Neuronal stem cell (in vitro differentiated cells): ENCODE measurements around the gene GABRB1.

Source experiments
- DNase-seq: peaks from one replicate; pipeline ENCODE4 v3.0.0-alpha.2; 2013; ENCODE audit warnings: low spot score
- H2AFZ ChIP-seq: one replicate; pipeline ENCODE4 v1.6.1; 2013; ENCODE audit warnings: mild to moderate bottlenecking, low read length, inconsistent platforms
- H2AK5ac ChIP-seq: 2 replicates; pipeline ENCODE4 v1.6.1; 2013; ENCODE audit warnings: low read depth, mild to moderate bottlenecking, inconsistent platforms, low read length, moderate library complexity, mixed read lengths
- H2BK120ac ChIP-seq: 2 replicates; pipeline ENCODE4 v1.6.1; 2013; ENCODE audit warnings: low read depth, mild to moderate bottlenecking, inconsistent platforms, low read length, moderate library complexity, mixed read lengths
- H2BK12ac ChIP-seq: one replicate; pipeline ENCODE4 v1.6.1; 2013; ENCODE audit warnings: low read length, inconsistent platforms
- H2BK15ac ChIP-seq: 2 replicates; pipeline ENCODE4 v1.6.1; 2013; ENCODE audit warnings: mild to moderate bottlenecking, low read length, inconsistent platforms, mixed read lengths
- H2BK5ac ChIP-seq: one replicate; pipeline ENCODE4 v1.6.1; 2013; ENCODE audit warnings: inconsistent platforms, mild to moderate bottlenecking, low read length, moderate library complexity
- H3K14ac ChIP-seq: one replicate; pipeline ENCODE4 v1.6.1; 2013; ENCODE audit warnings: low read length, inconsistent platforms
- H3K18ac ChIP-seq: 2 replicates; pipeline ENCODE4 v1.6.1; 2013; ENCODE audit warnings: low read length, inconsistent platforms
- H3K23ac ChIP-seq: 2 replicates; pipeline ENCODE4 v1.6.1; 2013; ENCODE audit warnings: low read depth, mild to moderate bottlenecking, mixed read lengths, low read length, inconsistent platforms; ENCODE audit not compliant: poor library complexity
- H3K27ac ChIP-seq: replicated peaks from 3 replicates; pipeline ENCODE4 v1.5.1; 2013; ENCODE audit warnings: low read length, inconsistent platforms
- H3K27me3 ChIP-seq, 3 experiments: 2 replicates each; pipeline ENCODE4 v1.6.1; 2013; ENCODE audit warnings: low read length in 3 of 3, mild to moderate bottlenecking in 2 of 3, inconsistent platforms in 1 of 3, low read depth in 1 of 3, mixed read lengths in 1 of 3, moderate library complexity in 1 of 3; ENCODE audit not compliant: control insufficient read depth in 3 of 3, insufficient read depth in 3 of 3
- H3K36me3 ChIP-seq, 2 donors: replicated peaks in 1 of 2; 2 replicates each; pipeline ENCODE4 v1.6.1; 2013; ENCODE audit warnings: low read length in 2 of 2; ENCODE audit not compliant: control insufficient read depth in 2 of 2, insufficient read depth in 2 of 2
- H3K4ac ChIP-seq: 2 replicates; pipeline ENCODE4 v1.6.1; 2013; ENCODE audit warnings: inconsistent platforms, mild to moderate bottlenecking, low read length, moderate library complexity
- H3K4me1 ChIP-seq, 2 donors: 1 replicate in 1 of 2; 2 replicates in 1 of 2; pipeline ENCODE4 v1.6.1; 2013; ENCODE audit warnings: low read length in 2 of 2, low read depth in 1 of 2; ENCODE audit not compliant: control insufficient read depth in 2 of 2, insufficient read depth in 1 of 2
- H3K4me2 ChIP-seq: one replicate; pipeline ENCODE4 v1.6.1; 2013; ENCODE audit warnings: mild to moderate bottlenecking, low read length, inconsistent platforms; ENCODE audit not compliant: insufficient read depth, poor library complexity, severe bottlenecking
- H3K4me3 ChIP-seq, 2 donors: 2 replicates each; pipeline ENCODE4 v1.5.1; 2013; ENCODE audit warnings: low read length in 2 of 2, mild to moderate bottlenecking in 2 of 2, inconsistent platforms in 1 of 2, moderate library complexity in 1 of 2
- H3K79me1 ChIP-seq: one replicate; pipeline ENCODE4 v1.6.1; 2013; ENCODE audit warnings: low read depth, mild to moderate bottlenecking, inconsistent platforms, low read length, moderate library complexity
- H3K9ac ChIP-seq: one replicate; pipeline ENCODE4 v1.6.1; 2013; ENCODE audit warnings: mild to moderate bottlenecking, low read depth, low read length, inconsistent platforms; ENCODE audit not compliant: poor library complexity
- H3K9me3 ChIP-seq, 2 donors: replicated peaks in 1 of 2; 2 replicates each; pipeline versions ENCODE3 to v1.6.1; 2013; ENCODE audit warnings: low read length in 2 of 2, mild to moderate bottlenecking in 2 of 2, inconsistent platforms in 1 of 2, low read depth in 1 of 2, mixed read lengths in 1 of 2, moderate library complexity in 1 of 2; ENCODE audit not compliant: control insufficient read depth in 2 of 2, insufficient read depth in 1 of 2
- H4K8ac ChIP-seq: one replicate; pipeline ENCODE4 v1.6.1; 2013; ENCODE audit warnings: low read depth, mild to moderate bottlenecking, inconsistent platforms, low read length, moderate library complexity
- H4K91ac ChIP-seq: one replicate; pipeline ENCODE4 v1.6.1; 2013; ENCODE audit warnings: low read length, low read depth, mild to moderate bottlenecking, inconsistent platforms; ENCODE audit not compliant: poor library complexity
- WGBS, 2 donors: extraction: QIAGEN DNeasy Blood & Tissue Kit; methylation state at CpG; one replicate each; pipeline ENCODE4 v1.1.7; 2013; ENCODE audit warnings: missing lambda C conversion rate in 2 of 2, mixed read lengths in 1 of 2; ENCODE audit not compliant: insufficient read length in 2 of 2, insufficient replicate concordance in 1 of 2; ENCODE audit errors: extremely low coverage in 2 of 2; 5-methylcytosine and 5-hydroxymethylcytosine counted together

GABRB1 gene

DNA sequence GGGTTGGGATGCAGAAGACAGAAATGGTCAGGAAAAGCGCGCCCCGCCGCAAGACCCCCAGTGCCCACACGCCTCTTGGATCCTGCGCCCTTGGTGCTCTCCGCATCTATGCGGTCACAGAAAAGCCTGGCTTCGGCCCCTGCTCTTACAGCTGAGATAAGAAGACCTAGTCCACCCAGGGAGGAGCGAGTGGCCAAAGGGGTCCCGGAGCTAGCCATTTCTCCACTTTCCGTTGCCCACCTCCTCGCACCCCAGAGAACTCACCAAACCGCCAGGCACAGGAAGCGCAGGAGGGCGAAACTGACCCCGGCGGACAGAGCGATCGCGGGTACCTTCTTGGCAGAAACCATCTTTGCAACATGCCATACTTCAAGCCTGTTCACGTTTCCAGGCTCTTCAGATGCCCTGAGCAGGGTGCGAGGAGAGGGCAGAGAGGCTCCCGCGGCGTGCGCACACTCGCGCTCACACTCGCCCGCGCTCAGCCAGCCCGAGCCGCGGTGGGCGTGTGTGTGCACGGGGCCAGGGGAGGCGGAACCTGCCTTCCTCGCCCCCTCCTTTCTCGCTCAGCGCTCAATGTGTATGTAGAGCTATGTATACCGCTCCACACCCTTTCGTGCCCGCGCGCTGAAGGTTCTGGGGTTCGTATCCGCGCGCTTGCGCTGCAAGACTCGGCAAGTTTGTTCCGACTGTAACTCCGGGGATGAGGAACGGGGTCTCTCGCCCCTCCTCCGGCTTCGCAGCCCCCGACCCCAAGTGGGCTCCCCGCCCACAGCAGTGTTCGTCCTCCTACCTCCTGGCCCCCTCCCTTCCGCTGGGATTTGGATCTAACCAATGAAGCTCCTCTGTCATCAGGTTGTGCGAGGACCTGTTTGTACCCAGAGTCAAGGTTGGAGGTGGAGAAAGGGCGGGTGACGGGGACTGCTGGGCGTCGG lies 38.0 kb upstream of the GABRB1 start, which contains the start of gene GABRA4:
Gene GABRA4, minus strand, starts transcription at position 507 of the 932 bp plus-strand sequence. Its CDS starts 157 bp downstream, at position 350.
- H2BK120ac ChIP-seq: no peak within 1 kb of the TSS
- no peak within 1 kb of the TSS for H4K91ac ChIP-seq
- peaks cover 0 to 2% of the 10 kb centered on the region in 2 donors for H3K9me3 ChIP-seq
- H3K9ac ChIP-seq: peak within 1 kb of the TSS; percentile 84
- no peak within 1 kb of the TSS for H2AK5ac ChIP-seq
- DNase-seq: peak; percentile 35
- no CpG with 5 or more reads among the region's 67 CpGs for WGBS, 2 donors
- no peak within 1 kb of the TSS for H4K8ac ChIP-seq
- peak within 1 kb of the TSS; percentile 67 for H3K23ac ChIP-seq
- H2BK5ac ChIP-seq: peak within 1 kb of the TSS; percentile 69
- peak within 1 kb of the TSS; percentile 60 for H3K18ac ChIP-seq
- H2BK15ac ChIP-seq: peak within 1 kb of the TSS; percentile 27
- H3K36me3 ChIP-seq: no peaks in the 10 kb centered on the region
- peak within 1 kb of the TSS; percentile 95 for H3K4me2 ChIP-seq
- H3K14ac ChIP-seq: peak within 1 kb of the TSS; percentile 23
- H3K4me1 ChIP-seq: peaks cover 0 to 9% of the 10 kb centered on the region in 2 donors
- H3K4ac ChIP-seq: no peak within 1 kb of the TSS
- peak within 1 kb of the TSS; percentile 17 to 77 for H3K4me3 ChIP-seq
- peak within 1 kb of the TSS; percentile 53 for H2AFZ ChIP-seq
- H3K79me1 ChIP-seq: no peaks in the 10 kb centered on the region
- H2BK12ac ChIP-seq: no peak within 1 kb of the TSS
- H3K27me3 ChIP-seq: peaks cover 16 to 50% (median 36%) of the 10 kb centered on the region in 3 experiments
- no peak within 1 kb of the TSS for H3K27ac ChIP-seq

DNA sequence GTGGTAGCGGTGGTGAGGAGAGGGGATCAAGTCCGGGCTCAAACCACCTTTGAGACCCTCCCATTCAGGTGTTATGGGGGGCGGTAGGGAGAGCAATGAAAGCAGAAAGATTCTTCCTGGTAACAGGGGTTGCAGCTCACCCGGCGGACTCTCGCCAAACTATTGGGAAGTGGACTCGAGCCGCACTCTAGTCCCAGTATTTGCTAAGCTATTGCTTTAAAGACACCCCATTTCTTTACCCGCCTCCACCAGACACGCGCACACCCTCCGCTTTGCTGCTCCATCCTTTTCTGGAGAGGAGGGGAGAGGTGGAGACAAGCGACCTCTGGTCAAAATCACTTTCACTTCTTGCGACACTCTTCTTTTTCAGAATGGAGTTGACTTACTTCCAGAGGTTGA lies 37.4 kb upstream of the GABRB1 start:
- no peak overlapping the region for H3K18ac ChIP-seq
- H3K4me2 ChIP-seq: peak overlapping the region; percentile 95
- no peaks in the 10 kb centered on the region for H3K79me1 ChIP-seq
- H2BK120ac ChIP-seq: no peak overlapping the region
- peaks cover 16 to 49% (median 36%) of the 10 kb centered on the region in 3 experiments for H3K27me3 ChIP-seq
- H4K91ac ChIP-seq: no peak overlapping the region
- H2BK12ac ChIP-seq: no peak overlapping the region
- H3K14ac ChIP-seq: no peak overlapping the region
- no peak overlapping the region for H2AK5ac ChIP-seq
- peak overlapping the region; percentile 84 for H3K9ac ChIP-seq
- no peak overlapping the region for H3K4ac ChIP-seq
- no peak overlapping the region for H4K8ac ChIP-seq
- H2BK5ac ChIP-seq: no peak overlapping the region
- peaks cover 0 to 9% of the 10 kb centered on the region in 2 donors for H3K4me1 ChIP-seq
- DNase-seq: no peak
- peaks cover 0 to 2% of the 10 kb centered on the region in 2 donors for H3K9me3 ChIP-seq
- H3K23ac ChIP-seq: no peak overlapping the region
- peak overlapping the region; percentile 53 for H2AFZ ChIP-seq
- no peak overlapping the region for H3K27ac ChIP-seq
- no CpG with 5 or more reads among the region's 14 CpGs for WGBS, 2 donors
- H3K36me3 ChIP-seq: no peaks in the 10 kb centered on the region
- no peak overlapping the region for H2BK15ac ChIP-seq
- H3K4me3 ChIP-seq: peak overlapping the region in 1 of 2 donors; percentile 77

DNA sequence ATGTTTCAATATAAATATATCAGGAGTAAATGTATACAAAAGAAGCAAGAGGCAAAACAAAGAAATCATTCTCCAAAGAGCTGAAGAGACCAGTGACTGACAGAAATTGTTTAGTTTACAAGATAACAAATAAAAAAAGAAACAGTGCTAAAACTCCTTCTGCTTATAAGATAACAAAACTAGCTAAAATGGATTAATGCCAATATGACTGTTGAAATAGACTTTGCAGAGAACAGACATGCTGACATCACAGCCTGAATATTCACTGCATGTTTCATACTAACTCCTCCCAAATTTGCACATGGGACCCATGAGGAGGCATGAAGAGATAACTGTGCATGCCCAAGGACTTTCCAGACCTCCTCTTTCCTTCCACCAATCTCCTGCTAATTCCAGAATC lies 31.8 kb upstream of the GABRB1 start:
- Histone ChIP-seq H3K4me1 (no peaks in the 10 kb centered on the region), H3K27ac (no peak overlapping the region), H3K23ac (no peak overlapping the region), H3K4me2 (no peak overlapping the region), H3K79me1 (no peaks in the 10 kb centered on the region), H4K91ac (no peak overlapping the region), H2BK12ac (no peak overlapping the region), H2BK15ac (no peak overlapping the region), H2AK5ac (no peak overlapping the region), H3K9ac (no peak overlapping the region), H3K14ac (no peak overlapping the region), H2BK120ac (no peak overlapping the region), H2BK5ac (no peak overlapping the region), H3K36me3 (no peaks in the 10 kb centered on the region), H2AFZ (no peak overlapping the region), H3K4ac (no peak overlapping the region), H4K8ac (no peak overlapping the region), H3K9me3 (no peaks in the 10 kb centered on the region), H3K27me3 (peaks cover 0 to 10% (median 9%) of the 10 kb centered on the region in 3 experiments), H3K4me3 (no peak overlapping the region), H3K18ac (no peak overlapping the region)
- no peak for DNase-seq

DNA sequence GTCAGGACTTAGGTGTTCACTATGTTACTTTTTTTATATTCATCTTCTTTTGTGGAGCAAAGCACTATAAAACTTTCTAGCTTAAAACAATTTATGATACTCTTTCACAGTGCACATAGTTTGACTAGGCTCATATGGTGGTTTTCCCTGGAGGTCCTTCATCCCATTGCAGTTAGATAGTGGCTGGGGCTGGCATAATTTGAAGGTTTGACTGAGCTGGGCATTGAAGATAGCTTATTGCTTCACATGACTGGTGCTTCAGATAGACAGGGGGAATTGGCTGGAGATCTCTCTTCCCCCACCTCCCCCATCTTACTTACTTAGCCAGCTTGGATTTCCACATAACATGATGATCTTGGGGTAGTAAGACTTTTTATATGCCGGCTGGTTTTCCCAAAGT lies 31.0 kb upstream of the GABRB1 start:
- Histone ChIP-seq H3K18ac (no peak overlapping the region), H2AK5ac (no peak overlapping the region), H3K27ac (no peak overlapping the region), H3K9me3 (no peaks in the 10 kb centered on the region), H3K23ac (no peak overlapping the region), H2BK12ac (no peak overlapping the region), H2BK5ac (no peak overlapping the region), H3K27me3 (peaks cover 0 to 2% (median under 1%) of the 10 kb centered on the region in 3 experiments), H4K91ac (no peak overlapping the region), H3K36me3 (no peaks in the 10 kb centered on the region), H2AFZ (no peak overlapping the region), H2BK15ac (no peak overlapping the region), H3K9ac (no peak overlapping the region), H3K4me1 (no peaks in the 10 kb centered on the region), H3K14ac (no peak overlapping the region), H2BK120ac (no peak overlapping the region), H4K8ac (no peak overlapping the region), H3K79me1 (no peaks in the 10 kb centered on the region), H3K4ac (no peak overlapping the region), H3K4me3 (no peak overlapping the region), H3K4me2 (no peak overlapping the region)
- DNase-seq: no peak
- no CpG with 5 or more reads among the region's 1 CpG for WGBS, 2 donors
